Germinal center (tissue), 1 donor: Measurements from ENCODE around the gene SDHA.

Source experiments
- DNase-seq: peaks from one replicate; pipeline ENCODE4 v3.0.0; 2012; ENCODE audit warnings: mixed read lengths, low spot score

SDHA gene

GRCh38 chr5:217494-218456, at the start of gene SDHA, which contains the start of gene CCDC127:
TSS of gene SDHA (plus strand) at chr5:218320. CDS start at chr5:218356, 36 bp downstream.
TSS of gene CCDC127 (minus strand) at chr5:218153. CDS start at chr5:216849, 1,304 bp downstream.
- peak; percentile 100 for DNase-seq

GRCh38 chr5:169071-169727, 48.9 kb upstream of the SDHA start:
- no peak for DNase-seq

DNA sequence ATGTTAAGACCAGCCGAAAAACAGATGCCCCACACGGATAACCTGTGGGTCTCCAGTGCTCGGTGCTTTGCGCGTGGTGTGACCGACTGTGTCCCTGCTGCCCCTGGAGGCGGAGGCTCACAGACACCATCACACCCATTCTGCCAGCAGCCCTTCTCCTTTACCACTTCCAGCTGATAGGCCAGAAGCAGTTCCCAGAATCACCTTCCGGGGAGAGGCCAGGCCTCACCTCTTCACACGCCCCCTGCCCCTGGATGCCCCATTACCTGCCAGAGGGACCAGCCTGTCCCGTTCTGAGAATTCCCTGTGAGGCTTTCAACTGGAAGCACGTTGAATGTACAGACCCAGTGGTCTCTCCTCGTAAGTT, 48.4 kb upstream of the SDHA start:
- no peak for DNase-seq

DNA sequence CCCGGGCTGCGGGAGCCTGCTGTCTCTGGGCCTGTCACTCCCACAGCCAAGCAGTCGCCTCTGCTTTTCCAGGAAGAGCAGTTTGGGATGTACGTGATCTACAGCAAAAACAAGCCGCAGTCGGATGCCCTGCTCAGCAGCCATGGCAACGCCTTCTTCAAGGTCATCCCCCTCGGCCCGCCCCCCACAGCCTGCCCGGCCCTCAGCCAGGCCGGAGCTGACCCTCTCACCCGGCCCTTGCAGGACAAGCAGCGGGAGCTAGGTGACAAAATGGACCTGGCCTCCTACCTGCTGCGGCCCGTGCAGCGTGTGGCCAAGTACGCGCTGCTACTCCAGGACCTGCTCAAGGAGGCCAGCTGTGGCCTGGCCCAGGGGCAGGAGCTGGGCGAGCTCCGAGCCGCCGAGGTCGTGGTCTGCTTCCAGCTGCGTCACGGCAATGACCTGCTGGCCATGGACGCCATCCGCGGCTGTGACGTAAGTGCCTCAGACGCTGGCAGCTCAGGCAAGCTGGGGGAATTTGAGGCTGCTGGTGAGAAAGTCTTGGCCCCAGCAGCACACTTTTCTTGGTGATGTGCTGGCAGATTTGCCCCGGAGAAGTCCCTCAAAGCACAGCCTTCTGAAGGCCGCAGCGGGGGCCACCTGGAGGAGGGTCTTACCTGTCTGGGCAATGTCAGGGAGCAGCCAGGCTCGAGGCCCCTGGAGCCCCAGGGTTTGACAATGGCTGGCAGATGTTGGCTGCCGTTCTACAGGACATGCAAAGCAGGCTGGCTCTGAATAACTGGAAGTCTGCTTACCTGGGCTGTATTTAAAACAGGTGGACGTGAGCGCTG, 46.9 kb upstream of the SDHA start:
- DNase-seq = no peak

DNA sequence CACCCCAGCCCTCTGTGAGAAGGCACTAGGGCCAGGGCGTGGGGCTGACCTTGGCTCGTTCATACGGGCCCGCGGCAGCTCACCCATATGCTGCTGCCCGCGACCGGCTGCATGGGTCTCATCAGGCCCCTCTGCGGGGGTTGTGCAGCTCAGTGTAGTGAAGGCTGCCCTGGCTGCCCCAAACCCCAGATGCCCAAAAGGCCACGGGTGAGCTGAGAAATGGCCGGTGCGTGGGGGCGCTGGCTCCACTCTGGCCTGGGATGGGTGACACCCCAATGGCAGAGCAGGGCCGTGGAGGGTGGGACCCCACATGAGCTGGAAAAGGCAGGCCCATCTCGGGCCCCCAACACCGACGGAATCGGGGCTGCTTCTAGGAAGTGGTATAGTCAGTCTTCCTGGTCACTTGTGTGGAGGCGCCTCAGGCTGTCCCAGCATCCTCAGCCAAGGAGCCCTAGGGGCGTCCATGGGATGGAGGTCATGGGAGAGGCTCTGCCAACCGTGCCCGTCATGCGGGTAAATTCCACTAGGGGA, 46.3 kb upstream of the SDHA start:
- DNase-seq = no peak

DNA sequence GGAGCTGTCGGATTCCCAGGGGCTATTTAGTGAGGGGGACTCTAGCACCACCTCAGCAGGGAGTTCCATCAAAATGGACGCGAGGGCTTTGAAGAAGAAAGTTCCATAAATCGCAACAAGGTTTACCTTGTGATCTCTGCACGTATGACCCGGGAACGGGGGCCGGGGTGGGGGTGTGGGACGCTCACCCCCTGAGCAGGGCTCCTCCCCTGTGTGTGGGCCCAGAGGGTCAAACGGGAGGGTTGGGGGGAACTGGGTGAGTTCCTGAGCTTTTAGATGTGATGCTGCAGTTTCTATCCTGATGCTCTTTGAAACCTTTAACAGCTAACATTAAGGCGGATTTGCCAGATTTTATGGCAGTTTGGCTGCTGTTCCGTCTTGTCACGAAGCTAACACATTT, 45.7 kb upstream of the SDHA start:
- no peak for DNase-seq

DNA sequence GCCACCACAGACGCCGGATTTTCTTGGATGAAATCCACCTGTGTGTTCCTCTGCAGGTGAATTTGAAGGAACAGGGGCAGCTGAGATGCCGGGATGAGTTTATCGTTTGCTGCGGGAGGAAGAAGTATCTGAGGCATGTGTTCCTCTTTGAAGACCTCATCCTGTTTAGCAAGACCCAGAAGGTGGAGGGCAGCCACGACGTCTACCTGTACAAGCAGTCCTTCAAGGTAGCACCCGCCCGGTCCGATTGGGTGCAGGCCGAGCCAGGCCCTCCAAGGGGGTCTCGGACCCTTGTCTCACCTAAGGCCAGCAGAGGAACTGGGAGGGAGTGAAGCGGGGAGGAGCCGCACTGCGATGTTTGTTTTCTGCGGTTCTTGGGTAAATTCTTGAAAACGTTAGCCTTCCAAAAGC, 45.3 kb upstream of the SDHA start:
- no peak for DNase-seq

DNA sequence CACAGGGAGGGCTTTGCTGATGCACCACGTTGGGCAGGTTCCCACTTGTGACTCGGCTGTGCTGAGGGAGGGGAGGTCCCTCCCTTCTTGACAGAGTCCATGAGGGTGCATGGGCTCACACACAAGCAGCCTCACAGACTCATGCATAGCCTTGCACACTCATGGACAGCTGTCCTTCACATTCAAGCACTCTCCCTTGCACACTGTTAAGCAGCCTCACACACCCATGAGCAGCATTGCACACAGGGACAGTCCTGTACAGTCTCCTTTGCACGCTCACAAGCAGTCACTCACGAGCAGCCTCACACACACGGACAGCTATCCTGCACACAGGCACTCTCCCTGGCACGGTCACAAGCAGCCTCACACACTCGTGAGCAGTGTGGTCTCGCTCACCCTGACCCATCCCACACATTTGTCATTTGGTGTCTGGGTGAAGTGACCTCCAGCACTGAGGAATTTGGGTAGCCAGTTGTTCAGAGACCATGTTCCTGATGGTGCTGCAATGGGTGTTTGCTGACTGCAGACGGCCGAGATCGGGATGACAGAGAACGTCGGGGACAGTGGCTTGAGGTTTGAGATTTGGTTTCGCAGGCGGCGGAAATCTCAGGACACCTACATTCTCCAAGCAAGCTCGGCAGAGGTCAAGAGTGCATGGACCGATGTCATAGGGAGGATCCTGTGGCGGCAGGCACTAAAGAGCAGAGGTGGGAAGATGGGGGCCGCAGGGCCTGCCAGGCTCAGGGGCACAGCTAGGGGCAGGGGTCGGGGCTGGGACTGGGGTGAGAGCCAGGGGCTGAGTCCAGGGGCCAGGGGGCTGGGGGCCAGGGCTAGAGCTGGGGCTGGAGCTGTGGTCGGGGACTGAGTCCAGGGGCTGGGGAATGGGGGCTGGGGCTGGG, 44.5 kb upstream of the SDHA start:
- no peak for DNase-seq

DNA sequence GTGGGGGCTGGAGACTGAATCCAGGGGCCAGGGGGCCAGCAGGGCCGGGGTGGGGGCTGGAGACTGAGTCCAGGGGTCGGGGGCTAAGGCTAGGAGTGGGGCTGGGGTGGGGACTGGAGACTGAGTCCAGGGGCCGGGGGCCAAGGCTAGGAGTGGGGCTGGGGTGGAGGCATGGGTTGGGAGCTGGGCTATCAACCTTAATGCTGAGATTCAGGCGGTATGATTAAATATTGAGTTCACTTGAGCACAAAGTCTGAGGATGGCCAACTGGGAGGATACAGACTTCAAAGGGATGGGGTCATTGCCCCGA, 43.9 kb upstream of the SDHA start:
- no peak for DNase-seq

- no peak for DNase-seq
Measured at GRCh38 chr5:174876-175465, 43.1 kb upstream of the SDHA start.

GRCh38 chr5:176296-176823, 41.8 kb upstream of the SDHA start:
- DNase-seq = no peak

GRCh38 chr5:178110-178509, 40.0 kb upstream of the SDHA start:
- DNase-seq = no peak

GRCh38 chr5:179401-179800, 38.7 kb upstream of the SDHA start:
- DNase-seq = no peak

GRCh38 chr5:180286-180918, 37.7 kb upstream of the SDHA start:
- DNase-seq = no peak

DNA sequence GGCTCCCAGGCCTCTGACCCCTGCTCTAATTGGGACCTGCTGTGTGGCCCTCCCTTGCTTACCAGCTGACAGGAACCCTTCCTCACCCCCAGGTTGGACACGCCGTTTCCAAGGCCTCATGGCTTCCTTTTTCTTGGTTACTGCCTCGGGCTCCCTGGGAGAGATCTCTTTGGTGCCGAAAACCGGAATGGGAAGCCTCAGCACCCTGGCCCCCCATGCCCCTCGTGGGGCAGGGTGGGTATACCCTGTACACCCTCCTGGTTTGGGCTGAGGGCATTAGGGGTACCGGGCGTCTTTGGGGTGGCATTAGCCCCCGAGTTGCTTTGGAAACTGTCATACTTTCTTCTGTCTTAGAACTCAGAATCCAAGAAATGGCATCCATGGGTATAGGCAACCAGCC, 37.0 kb upstream of the SDHA start:
- no peak for DNase-seq

DNA sequence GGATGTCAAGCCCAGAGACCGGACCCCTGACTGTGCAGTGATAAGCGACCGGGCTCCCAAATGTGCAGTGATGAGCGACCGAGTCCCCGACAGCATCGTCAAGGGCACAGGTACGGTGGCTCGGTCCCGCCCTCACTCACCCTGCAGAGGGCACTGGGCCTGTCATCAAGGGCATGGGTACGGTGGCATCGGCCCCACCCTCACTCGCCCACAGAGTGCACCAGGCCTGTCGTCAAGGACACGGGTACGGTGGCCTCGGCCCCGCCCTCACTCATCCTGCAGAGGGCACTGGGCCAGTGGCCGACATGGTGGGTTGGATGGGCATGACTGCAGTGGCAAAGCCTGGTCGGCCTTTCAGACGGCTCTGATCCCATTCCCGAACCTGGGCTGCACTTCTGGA, 36.6 kb upstream of the SDHA start:
- no peak for DNase-seq

GRCh38 chr5:182126-182525, 36.0 kb upstream of the SDHA start:
- DNase-seq = no peak

DNA sequence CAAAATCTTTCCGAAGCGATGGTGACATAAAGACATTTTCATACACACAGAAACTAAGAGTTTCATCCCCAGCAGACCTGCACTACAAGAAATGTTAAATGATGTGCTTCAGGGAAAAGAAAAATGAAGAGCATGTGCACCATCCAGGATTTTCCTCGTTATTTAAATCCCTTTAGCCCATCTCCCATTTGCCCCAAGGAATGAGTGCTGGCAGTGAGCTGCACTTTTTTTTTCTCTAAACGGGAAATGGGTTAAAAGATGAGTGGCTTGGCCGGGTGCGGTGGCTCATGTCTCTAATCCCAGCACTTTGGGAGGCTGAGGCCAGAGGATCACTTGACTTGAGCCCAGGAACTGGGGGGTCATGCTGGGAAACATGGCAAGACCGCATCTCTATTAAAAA, 33.6 kb upstream of the SDHA start:
- no peak for DNase-seq

DNA sequence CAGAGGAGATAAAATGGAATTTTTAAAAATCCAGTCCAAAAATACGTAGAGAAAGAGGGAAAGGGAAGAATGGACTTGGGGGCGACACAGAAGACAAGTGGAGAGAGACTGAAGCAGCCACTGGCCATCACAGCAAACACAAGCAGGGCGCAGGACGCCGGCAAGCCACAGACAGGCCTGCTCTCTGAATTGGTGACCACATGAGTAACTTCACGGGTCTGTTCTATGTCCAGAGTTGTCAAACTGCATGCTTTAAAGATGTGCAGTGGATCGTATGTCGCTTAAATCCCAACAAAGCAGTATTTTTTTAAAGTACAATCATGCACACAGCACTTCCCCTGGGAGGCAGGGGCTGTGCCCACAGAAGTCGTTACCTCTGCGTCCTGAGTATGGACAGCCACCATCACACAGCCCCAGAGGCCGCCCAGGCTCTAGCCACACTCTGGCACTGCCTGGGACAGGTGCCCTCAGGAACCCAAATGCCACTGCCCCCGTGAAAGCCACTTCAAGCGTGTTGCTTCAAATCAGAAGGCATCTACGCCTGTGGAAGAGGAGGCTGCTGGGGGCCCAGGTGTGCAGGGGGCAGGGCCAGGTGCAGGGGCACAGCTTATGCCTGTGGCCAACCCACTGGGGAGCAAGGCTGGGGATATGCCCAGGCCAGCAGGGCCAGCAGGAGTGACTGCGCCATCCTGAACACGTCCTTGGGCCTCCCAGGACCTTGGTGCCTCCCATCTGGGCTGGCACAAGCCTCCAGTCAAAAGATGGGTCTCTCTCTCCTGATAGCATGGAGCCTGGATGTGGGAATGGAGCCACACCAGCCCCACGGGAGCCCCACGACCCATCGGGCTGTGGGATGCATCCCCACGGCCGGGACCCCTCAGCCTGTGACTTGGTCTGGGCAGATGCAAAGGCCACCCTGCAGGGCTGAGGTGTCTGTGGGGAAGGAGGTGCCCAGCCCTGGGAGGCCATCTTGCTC, 32.7 kb upstream of the SDHA start:
- no peak for DNase-seq
